Hematopoietic multipotent progenitor cell treated with erythropoietin and hydrocortisone succinate and interleukin-3 and kit ligand, for 8 days (in vitro differentiated cells): ENCODE results near the gene ASB9.
A peak's percentile ranks its signal among the peaks of the same experiment; 100 is the strongest.
"Not testable (repeated sequence)": the region's sequence is repeated elsewhere in the genome, so short reads cannot be mapped to it uniquely, and the experiment has no call there.

Experiments used
- DNase-seq: peaks from one replicate; pipeline ENCODE4 v3.0.0-alpha.2; 2015

Gene ASB9

DNA sequence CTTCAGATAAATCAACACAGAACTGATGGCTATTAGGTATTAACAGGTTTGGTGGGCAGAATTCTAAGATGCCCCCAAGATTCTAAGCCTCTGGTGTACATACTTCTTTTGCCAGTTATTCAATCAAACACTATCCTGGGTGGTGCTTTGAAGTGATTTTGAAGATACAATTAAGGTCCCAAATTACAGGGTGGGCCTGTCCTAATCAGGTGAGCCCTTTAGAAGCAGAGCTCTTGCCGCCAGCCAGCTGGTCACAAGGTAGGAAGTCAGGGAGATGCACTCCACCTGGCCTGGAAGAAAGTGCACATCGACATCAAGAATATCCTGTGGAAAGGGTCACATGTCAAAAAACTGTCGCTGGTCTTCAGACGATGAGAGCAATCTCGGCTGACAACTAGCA lies 29.5 kb downstream of the ASB9 start:
- no peak for DNase-seq

DNA sequence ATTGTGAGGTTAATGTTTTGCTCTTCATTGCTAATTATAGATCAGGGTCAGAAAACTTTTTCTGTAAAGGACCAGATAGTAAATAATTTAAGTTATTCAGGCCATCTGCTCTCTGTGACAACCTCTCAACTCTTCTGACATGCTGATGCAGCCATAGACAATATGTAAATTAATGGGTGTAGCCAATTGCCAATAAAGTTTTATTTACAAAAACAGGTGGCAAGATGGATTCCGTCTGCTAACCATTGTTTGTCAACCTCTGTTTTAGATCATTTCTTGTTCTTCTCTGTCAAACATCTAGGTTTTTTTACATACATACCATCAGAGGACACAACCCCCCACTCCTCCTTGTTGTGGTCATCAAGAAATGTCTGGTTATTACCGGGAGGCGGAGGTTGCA lies 33.7 kb downstream of the ASB9 start:
- DNase-seq = no peak

DNA sequence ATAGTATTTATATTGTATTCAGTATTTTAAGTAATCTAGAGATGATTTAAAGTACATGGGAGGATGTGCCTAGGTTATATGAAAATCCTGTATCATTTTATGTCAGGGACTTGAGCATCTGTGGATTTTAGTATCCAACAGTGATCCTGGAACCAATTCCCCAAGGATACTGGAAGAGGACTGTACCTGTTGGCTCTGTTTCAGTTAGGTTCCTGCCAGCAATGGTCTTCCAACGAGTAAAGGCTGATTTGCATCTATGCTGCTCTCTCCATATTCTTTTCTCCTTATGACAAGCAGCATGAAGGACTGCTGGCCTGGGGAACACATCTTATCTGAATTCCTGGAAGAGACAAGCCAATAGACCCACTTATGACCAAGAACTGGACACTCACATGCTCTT lies 34.9 kb downstream of the ASB9 start:
- no peak for DNase-seq

DNA sequence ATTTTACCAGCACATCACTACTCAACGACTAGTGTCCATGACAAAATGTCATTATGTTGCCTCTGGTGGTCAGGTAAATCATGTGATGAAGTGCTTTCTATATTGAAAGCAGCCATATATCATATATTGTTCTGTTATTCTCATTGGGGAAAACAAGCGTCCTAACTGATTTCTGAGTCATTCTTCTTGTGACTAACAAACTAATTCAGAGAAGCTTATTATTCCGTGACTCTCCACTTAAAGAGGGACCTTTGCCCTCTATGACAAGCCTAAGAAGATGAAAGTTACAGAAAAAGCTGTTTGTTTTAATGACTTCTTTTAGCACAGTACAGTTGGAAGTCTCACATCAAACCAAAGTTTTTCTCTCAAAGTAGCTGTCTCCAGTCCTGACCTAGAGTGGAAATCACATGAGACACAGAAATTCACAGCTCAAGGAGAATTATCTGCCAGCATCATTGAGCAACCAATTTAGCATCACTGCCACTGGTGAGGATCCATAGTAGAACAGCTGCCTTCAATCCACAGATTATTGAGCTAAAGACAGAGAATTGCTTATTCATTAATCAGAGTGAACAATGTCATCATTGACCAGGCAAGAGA lies 36.4 kb downstream of the ASB9 start:
- DNase-seq = no peak

DNA sequence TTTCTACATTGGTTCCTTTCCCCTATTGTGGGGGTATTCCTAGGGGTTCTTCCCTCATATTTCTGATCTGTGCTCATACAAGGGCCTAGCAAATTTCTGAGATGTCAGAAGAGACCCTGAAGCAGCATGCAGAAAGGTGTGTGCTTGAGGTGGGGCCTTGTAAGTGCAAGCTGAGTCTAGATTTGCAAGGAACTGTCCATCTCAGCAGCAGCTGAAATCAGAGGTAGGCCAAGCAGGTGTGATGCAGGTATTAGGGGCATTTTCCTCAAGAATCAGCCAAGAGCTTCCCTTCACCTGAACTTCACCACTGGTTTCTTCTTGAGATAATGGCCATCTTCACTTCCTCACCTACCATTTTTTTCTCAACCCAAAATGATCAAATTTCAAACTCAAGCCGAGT lies 45.1 kb downstream of the ASB9 start:
- DNase-seq = no peak

DNA sequence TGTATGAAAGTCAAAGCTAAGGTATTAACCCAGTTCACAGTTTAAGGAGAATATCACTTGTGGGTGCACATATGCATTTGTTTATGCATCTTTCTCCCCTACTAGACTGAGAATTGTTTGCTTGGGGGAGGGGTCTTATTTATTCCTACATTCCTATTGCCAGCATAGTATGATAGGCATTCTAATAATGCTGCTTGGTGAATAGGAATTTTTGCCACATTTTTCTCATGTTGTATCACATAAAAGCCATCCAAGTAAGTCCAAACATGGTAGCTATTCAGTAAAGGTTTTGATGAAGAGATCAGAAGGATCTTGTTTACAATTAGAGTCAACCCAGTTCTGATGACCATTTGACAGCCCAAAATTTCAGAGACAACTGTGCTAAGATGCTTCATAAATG lies 48.6 kb downstream of the ASB9 start:
- DNase-seq = no peak

DNA sequence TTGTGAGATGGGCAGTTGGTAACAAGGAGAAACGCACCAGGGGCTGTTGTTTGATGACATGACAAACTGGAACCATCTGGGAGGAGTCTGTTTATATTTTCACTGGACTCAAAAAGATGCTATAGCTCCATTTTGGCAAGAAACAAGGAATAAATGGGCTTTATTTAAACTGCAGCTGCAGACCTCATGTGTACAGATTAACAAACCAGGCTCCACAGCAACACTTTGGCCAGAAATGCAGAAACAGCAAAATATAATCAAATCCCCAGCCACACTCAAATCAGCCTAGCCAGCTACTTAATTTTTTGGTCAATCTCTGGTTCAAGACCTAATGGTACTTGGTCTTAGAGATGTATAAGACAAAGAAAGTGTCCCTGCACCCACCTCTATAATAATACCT lies 52.7 kb downstream of the ASB9 start:
- DNase-seq = no peak

DNA sequence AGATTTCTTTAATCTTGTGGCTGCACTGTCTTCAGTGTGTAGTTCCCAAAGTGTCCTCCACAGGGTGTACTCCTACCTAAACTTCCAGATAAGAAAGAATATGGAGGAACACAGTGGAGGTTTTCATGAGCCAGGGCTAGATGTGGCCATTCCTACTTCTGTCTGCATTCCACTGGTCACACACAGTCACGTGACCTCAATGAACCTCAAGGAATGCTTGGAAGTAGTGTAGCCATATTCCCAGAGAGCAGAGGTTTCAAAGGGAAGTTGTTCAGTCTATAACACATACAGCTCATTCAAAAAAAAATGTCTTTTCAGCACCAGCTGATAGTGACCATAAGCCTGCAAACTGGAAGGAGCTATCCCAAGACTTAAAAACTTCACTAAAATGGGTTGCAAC lies 53.6 kb downstream of the ASB9 start:
- DNase-seq = no peak

DNA sequence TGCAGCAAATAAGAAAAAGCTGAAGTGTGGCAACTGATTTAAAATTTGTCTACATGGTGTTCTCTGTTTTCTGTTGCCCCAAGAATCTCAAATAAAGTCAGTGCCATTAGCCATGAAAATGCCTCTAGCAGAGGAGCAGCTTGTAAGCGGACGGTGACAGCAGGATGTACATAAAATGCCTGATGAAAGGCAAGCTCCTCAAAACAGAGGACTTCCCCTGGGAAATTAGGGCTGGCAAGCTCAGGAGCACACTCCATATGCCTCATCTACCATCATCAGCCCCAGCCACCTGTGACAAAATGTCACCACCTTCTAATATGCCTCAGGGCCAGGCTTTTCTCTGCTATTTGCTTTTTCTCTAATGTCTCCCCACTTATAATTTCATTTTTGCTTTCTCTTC lies 54.5 kb downstream of the ASB9 start:
- DNase-seq = no peak

DNA sequence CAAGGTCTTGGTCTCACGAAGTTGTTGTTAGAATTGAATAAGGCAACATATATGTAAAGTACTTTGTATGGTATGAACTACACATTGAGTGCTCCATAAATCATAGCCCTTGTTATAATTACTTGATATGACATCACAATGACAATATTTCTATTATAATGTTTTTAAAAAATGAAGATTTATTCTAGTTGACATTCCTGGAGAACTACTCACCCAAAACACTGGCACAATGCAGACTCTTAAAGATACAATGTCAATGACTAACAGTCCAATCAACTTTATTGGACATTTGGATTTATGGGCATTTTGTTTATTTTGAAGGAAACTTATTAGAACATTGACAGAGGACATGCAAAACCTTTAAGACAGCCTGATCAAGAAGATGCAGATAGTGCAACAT lies 55.3 kb downstream of the ASB9 start:
- no peak for DNase-seq

DNA sequence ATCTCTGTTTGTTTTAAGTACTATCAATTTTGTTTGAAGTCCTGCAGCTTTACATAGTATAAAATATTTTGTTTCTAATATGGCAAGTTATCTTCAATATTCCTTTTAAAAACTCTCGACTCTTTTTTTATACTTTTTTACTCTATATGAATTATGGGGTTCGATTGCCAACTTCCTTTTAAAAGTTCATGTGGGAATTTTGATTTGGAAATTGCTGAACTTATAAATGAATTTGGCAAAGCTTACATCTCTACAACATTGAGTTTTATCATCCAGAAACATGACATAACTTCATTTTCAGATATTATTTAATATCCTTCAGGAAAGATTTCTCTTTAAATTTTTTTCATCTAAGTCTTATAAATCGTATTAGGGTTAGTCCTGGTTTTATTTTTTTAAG lies 60.8 kb downstream of the ASB9 start:
- no peak for DNase-seq

DNA sequence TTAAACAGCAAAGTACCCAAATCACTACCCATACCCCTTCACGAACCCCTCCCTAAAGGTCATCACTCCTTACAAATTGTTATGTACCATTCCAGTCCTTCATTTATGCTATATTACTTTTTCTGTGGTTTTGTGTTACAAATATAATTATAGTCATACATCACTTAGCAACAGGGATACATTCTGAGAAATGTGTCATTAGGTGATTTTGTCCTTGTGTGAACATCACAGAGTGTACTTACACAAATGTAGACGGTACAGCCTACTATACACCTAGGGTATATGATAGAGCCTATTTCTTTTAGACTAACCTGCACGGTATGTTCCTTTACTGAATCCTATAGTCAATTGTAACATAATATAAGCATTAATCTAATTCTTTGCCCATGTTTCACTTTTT lies 61.9 kb downstream of the ASB9 start:
- DNase-seq = no peak

DNA sequence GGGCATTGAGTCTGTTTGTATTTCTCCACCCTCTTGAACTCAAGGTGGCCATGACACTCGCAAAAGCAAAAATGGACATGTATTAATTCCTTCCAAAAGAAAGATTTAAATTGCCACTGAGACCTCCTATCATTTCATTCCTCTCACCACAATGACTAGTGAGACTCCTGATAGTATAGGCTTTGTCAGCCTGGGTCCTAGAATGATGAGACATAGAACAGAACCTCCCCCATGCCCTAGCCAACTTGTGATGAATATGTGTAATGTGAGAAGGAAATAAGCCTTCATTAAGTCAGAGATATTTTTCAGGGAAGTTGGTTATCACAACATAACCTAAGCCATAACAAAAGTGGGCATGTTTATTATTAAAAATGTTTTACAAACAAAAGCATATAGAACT lies 62.5 kb downstream of the ASB9 start:
- DNase-seq = no peak

DNA sequence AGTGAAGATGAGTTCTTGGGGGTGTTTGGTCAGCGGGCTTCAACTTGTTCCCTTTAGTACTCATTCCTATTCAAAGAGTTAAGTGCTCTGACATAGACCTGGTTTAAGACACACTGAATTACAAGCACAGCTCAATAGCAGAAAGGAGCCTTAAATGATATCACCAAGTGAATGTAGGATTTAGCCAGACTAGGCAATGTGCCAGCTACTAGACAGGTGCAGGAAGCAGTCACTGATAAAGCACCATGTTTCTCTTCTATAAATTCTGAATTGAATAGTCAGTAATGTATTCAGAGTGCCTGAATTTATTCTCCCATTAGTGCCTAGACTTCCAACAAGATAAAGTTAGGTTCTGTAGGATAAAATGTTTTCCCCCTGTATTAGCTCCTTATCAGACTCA lies 63.6 kb downstream of the ASB9 start:
- peak; percentile 27 for DNase-seq

DNA sequence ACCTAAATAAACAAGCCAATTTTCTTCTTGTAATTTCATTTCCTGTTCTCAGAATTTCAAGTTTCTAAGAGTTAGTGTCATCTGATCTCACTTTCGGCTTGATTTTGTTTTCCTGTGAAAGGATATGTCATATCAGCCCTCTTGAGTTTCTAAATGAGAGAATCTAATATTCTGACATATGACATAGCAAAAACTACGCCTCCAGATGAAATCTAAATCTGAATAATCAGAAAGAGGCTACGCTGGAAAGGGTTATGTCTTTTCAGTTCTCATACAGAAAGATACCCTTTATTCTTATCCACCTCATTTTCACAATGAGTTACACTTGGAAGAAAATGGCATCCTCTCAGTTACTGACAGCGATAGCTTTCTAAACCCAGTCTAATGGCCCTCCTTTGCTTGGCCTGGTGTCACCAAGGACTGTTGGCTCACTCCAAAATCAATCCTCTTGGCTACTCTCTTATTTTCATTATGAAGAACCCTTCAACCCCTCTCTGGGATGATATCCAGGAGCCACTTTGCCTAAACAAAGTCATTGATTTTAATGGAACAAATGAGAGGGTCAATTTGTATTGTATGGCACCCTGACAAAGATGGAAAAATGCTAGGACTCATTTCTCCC lies 65.6 kb downstream of the ASB9 start:
- no peak for DNase-seq

DNA sequence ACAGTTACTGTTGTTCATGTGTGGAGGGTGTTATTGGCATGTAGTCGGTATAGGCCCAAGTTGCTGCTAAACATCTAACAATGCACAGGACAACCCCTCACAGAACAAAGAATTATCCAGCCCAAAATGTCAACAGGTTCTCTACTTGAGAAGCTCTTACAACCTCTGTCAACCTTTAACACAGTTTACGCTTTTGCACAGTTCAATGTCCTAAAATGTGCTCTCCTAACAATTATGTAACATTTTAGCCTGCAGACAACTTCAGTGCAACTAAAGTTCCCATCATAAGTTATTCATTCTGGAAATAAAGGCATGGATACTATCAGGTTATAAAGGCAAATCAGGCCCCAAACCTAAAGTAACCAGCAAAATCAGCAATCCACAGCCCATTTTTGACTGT lies 66.2 kb downstream of the ASB9 start:
- no peak for DNase-seq

DNA sequence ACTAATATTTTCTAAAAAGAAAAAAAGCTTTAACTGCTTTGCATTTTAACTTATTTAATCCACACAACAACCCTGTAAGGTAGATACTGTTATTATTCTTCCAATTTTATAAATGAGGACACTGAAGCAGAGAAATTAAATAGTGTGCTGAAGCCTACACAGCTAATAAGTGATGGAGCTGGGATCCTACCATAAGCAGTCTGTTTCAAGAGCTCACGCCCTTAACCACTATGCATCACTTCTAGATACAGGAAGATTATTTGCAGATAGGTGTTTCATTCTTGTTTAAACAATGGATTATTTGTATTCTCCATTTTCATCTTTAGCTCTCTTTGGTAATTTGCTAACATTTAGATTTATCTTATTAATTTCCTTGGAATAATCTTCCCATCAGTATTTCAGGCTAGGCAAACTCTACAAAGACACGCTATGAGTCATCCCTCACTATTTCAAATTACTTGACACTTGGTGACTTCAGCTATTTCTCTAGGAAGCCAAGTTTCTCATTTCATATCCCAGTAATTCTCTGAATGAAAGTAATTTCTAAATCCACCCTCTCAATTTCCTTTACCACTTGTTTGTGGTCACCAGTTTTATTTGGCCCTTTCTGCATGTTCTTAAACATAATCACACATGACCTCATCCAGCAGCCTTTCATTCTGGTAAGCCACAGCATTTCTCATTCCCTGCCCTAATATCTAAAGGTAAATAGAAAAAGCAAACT lies 67.3 kb downstream of the ASB9 start:
- DNase-seq = no peak

DNA sequence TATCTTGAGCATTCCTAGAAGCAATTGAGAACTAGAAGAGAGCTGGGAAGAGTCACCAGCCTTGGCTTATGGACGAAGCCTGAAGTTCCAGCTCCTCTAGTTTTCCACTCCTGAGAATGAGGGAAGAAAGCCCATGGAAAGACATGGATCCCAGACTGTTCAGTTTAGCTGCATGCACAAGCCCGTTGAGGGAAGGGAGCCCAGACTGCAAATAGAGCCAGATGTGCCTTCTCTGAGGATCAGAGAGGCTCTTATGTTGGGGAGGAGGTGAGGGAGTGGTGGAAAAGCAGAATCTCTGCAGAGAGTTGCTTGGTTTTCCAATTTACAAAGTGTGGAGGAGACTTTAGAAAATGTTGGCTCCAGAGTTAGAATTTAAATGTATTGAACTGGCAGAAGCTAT lies 69.0 kb downstream of the ASB9 start:
- DNase-seq = no peak

DNA sequence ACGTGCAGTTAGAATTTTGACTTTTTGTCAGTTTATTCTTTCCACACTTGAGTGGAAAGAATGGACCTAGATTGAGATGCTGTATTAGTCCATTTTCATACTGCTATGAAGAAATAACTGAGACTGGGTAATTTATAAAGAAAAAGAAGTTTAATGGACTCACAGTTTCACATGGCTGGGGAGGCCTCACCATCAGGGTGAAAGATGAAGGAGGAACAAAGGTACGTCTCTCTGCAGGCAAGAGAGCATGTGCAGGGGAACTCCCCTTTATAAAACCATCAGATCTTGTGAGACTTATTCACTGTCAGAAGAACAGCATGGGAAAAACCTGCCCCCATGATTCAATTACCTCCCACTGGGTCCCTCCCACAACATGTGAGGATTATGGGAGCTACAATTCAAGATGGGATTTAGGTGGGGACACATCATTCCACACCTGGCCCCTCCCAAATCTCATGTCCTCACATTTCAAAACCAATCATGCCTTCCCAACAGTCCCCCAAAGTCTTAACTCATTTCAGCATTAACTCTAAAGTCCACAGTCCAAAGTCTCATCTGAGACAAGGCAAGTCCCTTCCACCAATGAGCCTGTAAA lies 71.2 kb downstream of the ASB9 start:
- not testable (repeated sequence) for DNase-seq

DNA sequence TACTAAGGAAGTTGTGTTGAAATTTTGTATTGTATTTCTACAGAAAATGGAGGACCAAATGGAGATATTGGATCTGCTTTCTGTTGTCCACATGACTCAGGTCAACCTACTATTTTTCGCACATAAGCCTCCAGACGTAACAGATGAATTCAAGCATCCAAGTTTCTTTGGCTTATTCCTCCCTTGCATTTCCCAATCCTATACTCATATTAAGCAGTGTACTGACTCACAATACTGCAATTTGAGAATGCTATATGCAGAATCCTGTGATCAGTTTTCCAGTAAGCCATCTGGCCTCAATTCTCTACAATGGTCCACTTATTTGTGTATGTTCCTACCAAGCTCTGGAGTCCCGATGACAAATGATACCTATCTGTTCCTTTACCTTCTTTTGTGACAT lies 75.7 kb downstream of the ASB9 start:
- DNase-seq = no peak
